ENCODE results near the gene PCED1A. TPM values are rescaled to one million over a fixed set of nuclear protein-coding genes. Genes with fewer than 3 reads are reported as not detected.

Gene PCED1A
- total and polyA plus RNA-seq, 8 donors = 12.1 to 110 (median 15.6) TPM

GRCh38 chr20:2875690-2876203, 35.3 kb upstream of the PCED1A start:
- no peak overlapping the region for H3K27ac ChIP-seq
- no peaks in the 10 kb centered on the region for H3K27me3 ChIP-seq
- no peak for TF ChIP-seq CTCF (IDR thresholded peaks at IDR 0.05)
- no peaks in the 10 kb centered on the region for H3K9me3 ChIP-seq
- ATAC-seq (no peak), FAIRE-seq (no peak), DNase-seq (no peak)
- peaks cover 0 to 11% (median 4%) of the 10 kb centered on the region in 3 donors for H3K4me1 ChIP-seq
- intact Hi-C loops (cut with DNase I) = no loop called here
- H3K4me3 ChIP-seq = no peak overlapping the region
- no peaks in the 10 kb centered on the region for H3K36me3 ChIP-seq
- WGBS, 2 donors = 90 to 91% methylated on average over 5 of the region's 5 CpGs

GRCh38 chr20:2874456-2874855, 34.0 kb upstream of the PCED1A start:
- no peak for ATAC-seq
- Histone ChIP-seq H3K4me1 (peaks cover 0 to 11% (median 4%) of the 10 kb centered on the region in 3 donors), H3K27ac (no peak overlapping the region), H3K36me3 (no peaks in the 10 kb centered on the region), H3K9me3 (no peaks in the 10 kb centered on the region), H3K4me3 (peak overlapping the region in 2 of 4 donors; percentile 94 to 96), H3K27me3 (no peaks in the 10 kb centered on the region)
- TF ChIP-seq CTCF (IDR thresholded peaks at IDR 0.05) = no peak
- intact Hi-C loops (cut with DNase I) = no loop called here
- 29 to 31% methylated on average over 7 of the region's 7 CpGs for WGBS, 2 donors
- FAIRE-seq = no peak
- DNase-seq = no peak

GRCh38 chr20:2873747-2874041, 33.2 kb upstream of the PCED1A start:
- peaks cover 0 to 11% (median 4%) of the 10 kb centered on the region in 3 donors for H3K4me1 ChIP-seq
- ATAC-seq (peak in 1 of 4 donors; percentile 19), FAIRE-seq (no peak), DNase-seq (peak in 5 of 6 donors; percentile 17 to 64 (median 48))
- H3K4me3 ChIP-seq = peak overlapping the region; percentile 66 to 96 (median 86)
- H3K27ac ChIP-seq = peak overlapping the region in 3 of 4 donors; percentile 47 to 58 (median 50)
- no peaks in the 10 kb centered on the region for H3K36me3 ChIP-seq
- no peak for TF ChIP-seq CTCF (IDR thresholded peaks at IDR 0.05)
- no peaks in the 10 kb centered on the region for H3K27me3 ChIP-seq
- 0% methylated on average over 17 to 29 of the region's 29 CpGs for WGBS, 2 donors
- intact Hi-C loops (cut with DNase I) = no loop called here
- no peaks in the 10 kb centered on the region for H3K9me3 ChIP-seq

GRCh38 chr20:2873010-2873746, 32.7 kb upstream of the PCED1A start, which contains the start of gene PTPRA:
PTPRA (plus strand) TSS chr20:2873481; CDS start chr20:2964278, 90,797 bp downstream.
- peak; percentile 94 to 97 (median 96) for ATAC-seq
- H3K36me3 ChIP-seq = no peaks in the 10 kb centered on the region
- intact Hi-C loops (cut with DNase I) = no loop called here
- TF ChIP-seq CTCF (IDR thresholded peaks at IDR 0.05) = no peak
- no peaks in the 10 kb centered on the region for H3K9me3 ChIP-seq
- no peak for FAIRE-seq
- peak within 1 kb of the TSS; percentile 66 to 96 (median 86) for H3K4me3 ChIP-seq
- peaks cover 0 to 11% (median 4%) of the 10 kb centered on the region in 3 donors for H3K4me1 ChIP-seq
- 0% methylated on average over 71 to 83 of the region's 83 CpGs for WGBS, 2 donors
- DNase-seq = peak; percentile 87 to 95 (median 91)
- H3K27me3 ChIP-seq = no peaks in the 10 kb centered on the region
- peak within 1 kb of the TSS in 3 of 4 donors; percentile 47 to 58 (median 50) for H3K27ac ChIP-seq
